Liver (tissue), 3 donors: ENCODE data around the gene SPRR4.
"Not testable (repeated sequence)": the region's sequence is repeated elsewhere in the genome, so short reads cannot be mapped to it uniquely, and the experiment has no call there.

Source experiments
- ATF3 ChIP-seq: IDR thresholded peaks from 2 replicates; pipeline ENCODE4 v1.6.1; 2016; ENCODE audit warnings: antibody characterized with exemption
- CTCF ChIP-seq: fragments of 150-350 bp; IDR thresholded peaks from 2 replicates; pipeline ENCODE4 v1.5.1; 2017; ENCODE audit warnings: improper control_type of control experiment, low read depth, low read length; ENCODE audit not compliant: missing input control
- EGR1 ChIP-seq, 2 donors: IDR thresholded peaks; 2 replicates each; pipeline ENCODE4 v1.6.1; 2016 to 2018; ENCODE audit warnings: antibody characterized with exemption in 2 of 2, low read depth in 2 of 2
- GABPA ChIP-seq, 2 donors: IDR thresholded peaks in 1 of 2; conservative IDR thresholded peaks in 1 of 2; 2 replicates each; pipeline ENCODE4 v1.6.1; 2016; ENCODE audit warnings: antibody characterized with exemption in 2 of 2, mild to moderate bottlenecking in 1 of 2, moderate library complexity in 1 of 2
- JUND ChIP-seq, 2 donors: IDR thresholded peaks; 2 replicates each; pipeline ENCODE4 v1.6.1; 2016; ENCODE audit warnings: antibody characterized with exemption in 2 of 2
- RAD21 ChIP-seq, 2 donors: IDR thresholded peaks; 2 replicates each; pipeline ENCODE4 v1.6.1; 2016; ENCODE audit warnings: antibody characterized with exemption in 2 of 2, mild to moderate bottlenecking in 2 of 2
- REST ChIP-seq: IDR thresholded peaks from 2 replicates; pipeline ENCODE4 v1.6.1; 2016; ENCODE audit warnings: antibody characterized with exemption, mild to moderate bottlenecking
- TAF1 ChIP-seq: conservative IDR thresholded peaks from 2 replicates; pipeline ENCODE4 v1.6.1; 2016; ENCODE audit warnings: antibody characterized with exemption, mild to moderate bottlenecking
- YY1 ChIP-seq: IDR thresholded peaks from 2 replicates; pipeline ENCODE4 v1.6.1; 2016; ENCODE audit warnings: antibody characterized with exemption, mild to moderate bottlenecking
- ZBTB33 ChIP-seq: IDR thresholded peaks from 2 replicates; pipeline ENCODE4 v1.6.1; 2016; ENCODE audit warnings: antibody characterized with exemption
- donor health status: healthy.
- donor health status: healthy.

GRCh38 chr1:153011235-153011758 is 40.8 kb downstream of the SPRR4 start:
- not testable (repeated sequence) for TF ChIP-seq RAD21 (IDR thresholded peaks at IDR 0.05); CTCF; TAF1; REST; ZBTB33; ATF3; EGR1 (IDR thresholded peaks at IDR 0.05; ENCODE audit: low read depth in 2 of 2); JUND (IDR thresholded peaks at IDR 0.05); YY1; GABPA (IDR thresholded peaks at IDR 0.05 in 1 of 2, conservative IDR thresholded peaks at IDR 0.05 in 1 of 2)
